Measurements from ENCODE around the gene MEIG1.
"Not testable (repeated sequence)": the region's sequence is repeated elsewhere in the genome, so short reads cannot be mapped to it uniquely, and the experiment has no call there.

Gene MEIG1

GRCh38 chr10:14954934-14955333, 4.3 kb upstream of the MEIG1 start:
- DNase-seq (ENCODE audit: low read depth) = no peak

DNA sequence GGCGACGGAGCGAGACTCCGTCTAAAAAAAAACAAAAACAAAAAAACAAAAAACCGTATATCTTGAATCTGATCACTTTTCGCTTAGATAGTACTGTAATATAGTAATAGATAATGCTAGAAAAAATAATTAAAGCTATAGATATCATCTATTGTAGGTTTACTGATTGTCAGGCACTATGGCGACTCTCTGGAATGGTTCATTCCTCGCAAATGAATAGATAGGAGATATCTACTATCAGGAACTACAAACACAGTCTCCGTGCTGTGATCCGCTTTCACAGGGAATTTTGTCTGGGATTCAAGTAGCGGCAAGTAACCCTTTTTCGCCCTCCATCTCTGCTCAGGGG, 342 bp upstream of the MEIG1 start:
- DNase-seq (ENCODE audit: low read depth) = no peak

DNA sequence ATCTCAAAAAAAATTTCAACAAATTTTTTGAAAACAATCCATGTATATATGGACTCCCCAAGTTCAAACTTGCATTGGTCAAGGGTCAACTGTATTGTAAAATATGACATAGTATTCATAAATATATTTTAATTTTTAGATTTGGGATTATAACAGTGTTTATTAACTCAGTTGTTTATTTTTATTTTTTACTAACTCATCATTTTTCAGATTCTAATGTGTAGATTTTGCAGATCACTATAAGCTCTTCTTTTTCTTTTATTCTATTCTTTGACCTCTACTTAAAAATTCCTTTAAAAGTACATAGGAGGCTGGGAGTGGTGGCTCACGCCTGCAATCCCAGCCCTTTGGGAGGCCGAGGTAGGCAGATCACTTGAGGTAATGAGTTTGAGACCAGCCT, 8.7 kb downstream of the MEIG1 start:
- no peak for DNase-seq (ENCODE audit: low read depth)

GRCh38 chr10:14971867-14972448, 12.8 kb downstream of the MEIG1 start:
- DNase-seq (ENCODE audit: low read depth) = no peak

- not testable (repeated sequence) for DNase-seq (ENCODE audit: low read depth)
These were observed 15.2 kb downstream of the MEIG1 start for GRCh38 chr10:14974153-14974998.

- no peak for DNase-seq (ENCODE audit: low read depth)
These were observed 16.6 kb downstream of the MEIG1 start for GRCh38 chr10:14975672-14976273.

DNA sequence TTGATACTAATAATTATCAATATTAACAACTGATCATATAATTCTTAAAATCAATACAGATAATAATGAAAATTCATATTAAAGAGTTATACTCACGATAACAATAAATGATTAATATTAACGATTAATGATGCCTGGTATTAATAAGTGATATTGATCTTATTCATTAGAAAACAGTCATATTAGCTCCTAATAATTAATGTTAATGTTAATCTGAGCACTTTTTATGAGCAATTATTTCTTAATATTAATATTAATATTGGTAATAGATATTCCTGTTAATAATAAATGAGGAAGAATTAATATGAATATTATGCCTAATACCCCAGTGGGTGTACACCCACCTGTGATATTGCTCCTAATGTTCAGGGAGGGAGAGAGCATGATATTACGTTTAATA, 23.6 kb downstream of the MEIG1 start:
- no peak for DNase-seq (ENCODE audit: low read depth)

DNA sequence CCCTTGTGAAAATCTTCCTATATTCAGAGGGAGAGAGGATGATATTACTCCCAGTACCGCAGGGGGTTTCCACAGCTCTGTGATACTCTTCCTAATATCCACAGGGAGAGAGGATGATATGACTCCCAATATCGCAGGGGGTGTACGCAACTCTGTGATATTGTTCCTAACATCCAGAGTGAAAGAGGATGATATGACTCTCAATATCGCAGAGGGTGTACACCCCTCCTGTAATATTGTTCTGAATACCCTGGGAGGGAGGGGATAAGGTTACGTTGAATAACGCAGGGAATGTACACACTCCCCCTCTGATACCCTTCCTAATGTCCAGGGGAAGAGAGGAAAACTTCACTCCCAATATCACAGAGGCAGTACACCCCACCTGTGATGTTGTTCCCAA, 30.4 kb downstream of the MEIG1 start:
- not testable (repeated sequence) for DNase-seq (ENCODE audit: low read depth)

GRCh38 chr10:14991035-14991749, 32.0 kb downstream of the MEIG1 start:
- DNase-seq (ENCODE audit: low read depth) = not testable (repeated sequence)

DNA sequence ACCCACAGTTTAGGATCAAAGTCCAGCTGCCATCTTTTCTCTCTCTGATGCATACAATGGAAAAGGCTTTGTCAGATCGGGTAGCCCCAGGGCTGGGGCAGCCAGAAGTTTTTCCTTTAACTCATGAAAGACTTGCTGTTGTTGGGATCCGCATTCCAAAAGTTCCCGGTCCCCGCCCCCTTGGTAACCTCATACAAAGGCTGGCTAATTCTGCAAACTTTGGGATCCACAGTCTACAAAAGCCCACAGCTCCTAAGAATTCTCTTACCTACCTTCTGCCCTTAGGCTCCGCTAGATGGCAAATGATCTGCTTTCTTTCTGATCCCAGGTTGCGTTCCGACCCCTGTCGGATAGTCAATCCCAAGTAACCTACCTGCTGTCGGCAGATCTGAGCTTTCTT, 33.1 kb downstream of the MEIG1 start:
- not testable (repeated sequence) for DNase-seq (ENCODE audit: low read depth)

GRCh38 chr10:14993500-14994455, 34.6 kb downstream of the MEIG1 start:
- DNase-seq (ENCODE audit: low read depth) = not testable (repeated sequence)

DNA sequence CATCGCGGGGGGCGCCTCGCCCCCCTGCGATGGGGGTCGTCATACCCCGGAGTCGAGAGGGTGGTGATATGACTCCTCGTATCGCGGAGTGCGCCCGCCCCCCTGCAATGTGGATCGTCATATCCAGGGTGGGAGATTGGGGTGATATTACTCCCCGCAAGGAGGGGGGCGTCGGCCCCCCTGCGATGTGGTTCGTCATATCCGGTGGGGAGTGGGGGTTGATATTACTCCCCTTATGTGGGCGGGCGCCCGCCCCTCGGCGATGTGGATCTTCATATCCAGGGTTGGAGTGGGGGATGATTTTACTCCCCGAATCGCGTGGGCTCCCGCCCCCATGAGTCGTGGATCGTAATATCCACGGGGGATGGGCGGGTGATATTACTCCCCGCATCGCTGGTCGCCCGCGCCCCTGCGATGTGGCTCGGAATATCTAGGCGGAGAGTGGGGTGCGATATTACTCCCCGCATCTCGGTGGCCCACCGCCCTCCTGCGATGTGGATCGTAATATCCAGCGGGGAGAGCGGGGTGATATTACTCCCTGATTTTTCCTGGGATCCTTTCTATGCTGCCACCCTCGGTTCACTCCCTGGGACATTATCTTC, 36.9 kb downstream of the MEIG1 start:
- no peak for DNase-seq (ENCODE audit: low read depth)

- not testable (repeated sequence) for DNase-seq (ENCODE audit: low read depth)
These were observed 54.3 kb downstream of the MEIG1 start for GRCh38 chr10:15013530-15013929.

GRCh38 chr10:15015451-15015850, 56.3 kb downstream of the MEIG1 start:
- no peak for DNase-seq (ENCODE audit: low read depth)

DNA sequence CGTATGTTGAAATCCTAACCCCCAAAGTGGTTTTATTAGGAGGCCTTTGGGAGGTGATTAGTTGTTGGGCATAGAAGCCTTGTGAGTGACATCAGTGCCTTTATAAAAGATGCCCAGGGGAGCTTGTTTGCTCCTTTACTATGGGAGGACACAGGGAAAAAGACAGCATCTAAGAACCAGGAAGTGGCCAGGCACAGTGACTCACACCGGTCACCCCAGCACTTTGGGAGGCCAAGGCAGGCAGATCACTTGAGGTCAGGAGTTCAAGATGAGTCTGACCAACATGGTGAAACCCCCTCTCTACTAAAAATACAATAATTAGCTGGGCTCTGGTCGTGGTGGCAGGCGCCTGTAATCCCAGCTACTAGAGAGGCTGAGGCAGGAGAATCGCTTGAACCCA, 61.8 kb downstream of the MEIG1 start:
- not testable (repeated sequence) for DNase-seq (ENCODE audit: low read depth)

Measured in HS-5 (cell line).